GM19328 (cell line): Measurements from ENCODE around the gene PPP2R5C.
"Not testable (repeated sequence)": the region's sequence is repeated elsewhere in the genome, so short reads cannot be mapped to it uniquely, and the experiment has no call there.

Experiments
- ATAC-seq: cut with Tn5 transposase; IDR thresholded peaks from one replicate; pipeline ENCODE4 v1.9.1; 2021; ENCODE audit warnings: mild to moderate bottlenecking, moderate library complexity; ENCODE audit not compliant: unreplicated experiment

The PPP2R5C gene

GRCh38 chr14:101780390-101780789 is 18.9 kb downstream of the PPP2R5C start:
- no peak for ATAC-seq

- no peak for ATAC-seq
Measured at GRCh38 chr14:101780887-101781239, 19.4 kb downstream of the PPP2R5C start.

- ATAC-seq = no peak
Measured at GRCh38 chr14:101781240-101782061, 19.9 kb downstream of the PPP2R5C start.

- ATAC-seq = no peak
Measured at GRCh38 chr14:101783260-101784016, 21.9 kb downstream of the PPP2R5C start.

- ATAC-seq = no peak
Measured at GRCh38 chr14:101784631-101785030, 23.1 kb downstream of the PPP2R5C start.

- ATAC-seq = no peak
Measured at GRCh38 chr14:101788016-101788635, 26.6 kb downstream of the PPP2R5C start.

GRCh38 chr14:101789222-101789621 is 27.7 kb downstream of the PPP2R5C start:
- no peak for ATAC-seq

GRCh38 chr14:101790232-101790631 is 28.7 kb downstream of the PPP2R5C start:
- ATAC-seq = no peak

- ATAC-seq = no peak
Measured at GRCh38 chr14:101791919-101792572, 30.5 kb downstream of the PPP2R5C start.

GRCh38 chr14:101796016-101796415 is 34.5 kb downstream of the PPP2R5C start:
- ATAC-seq = no peak

GRCh38 chr14:101796479-101796878 is 35.0 kb downstream of the PPP2R5C start:
- ATAC-seq = no peak

GRCh38 chr14:101797856-101798255 is 36.3 kb downstream of the PPP2R5C start:
- ATAC-seq = no peak

GRCh38 chr14:101804373-101804772 is 42.9 kb downstream of the PPP2R5C start:
- ATAC-seq = not testable (repeated sequence)

- not testable (repeated sequence) for ATAC-seq
Measured at GRCh38 chr14:101806252-101806651, 44.7 kb downstream of the PPP2R5C start.

GRCh38 chr14:101808020-101808641 is 46.6 kb downstream of the PPP2R5C start:
- ATAC-seq = no peak

- ATAC-seq = no peak
Measured at GRCh38 chr14:101808894-101809670, 47.6 kb downstream of the PPP2R5C start.

GRCh38 chr14:101809671-101810514 is 48.4 kb downstream of the PPP2R5C start:
- peak; percentile 83 for ATAC-seq

GRCh38 chr14:101810897-101811621 is 49.5 kb downstream of the PPP2R5C start:
- no peak for ATAC-seq
